Measurements from ENCODE around the gene ALG9.

Gene ALG9

DNA sequence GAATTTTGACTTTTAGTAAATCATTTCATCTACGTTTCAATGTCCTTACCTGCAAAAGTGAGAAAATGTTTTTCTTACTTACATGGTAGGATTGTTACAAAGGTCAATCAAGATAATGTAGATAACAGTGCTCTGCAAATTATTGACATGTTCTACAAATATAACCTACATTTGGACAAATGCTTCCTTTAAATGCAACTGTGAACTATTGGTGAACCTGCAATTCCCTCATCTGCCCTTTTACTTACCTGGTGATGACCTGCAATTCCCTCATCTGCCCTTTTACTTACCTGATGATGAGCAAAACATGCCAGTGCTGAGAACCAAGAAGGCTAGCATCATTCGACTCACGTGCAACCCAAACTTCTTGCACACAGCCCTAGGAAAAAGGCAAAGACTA, 11.1 kb downstream of the ALG9 start:
- no peak overlapping the region for H3K4me3 ChIP-seq (ENCODE audit: low read depth, low read length)
- TF ChIP-seq, protein P1, sequence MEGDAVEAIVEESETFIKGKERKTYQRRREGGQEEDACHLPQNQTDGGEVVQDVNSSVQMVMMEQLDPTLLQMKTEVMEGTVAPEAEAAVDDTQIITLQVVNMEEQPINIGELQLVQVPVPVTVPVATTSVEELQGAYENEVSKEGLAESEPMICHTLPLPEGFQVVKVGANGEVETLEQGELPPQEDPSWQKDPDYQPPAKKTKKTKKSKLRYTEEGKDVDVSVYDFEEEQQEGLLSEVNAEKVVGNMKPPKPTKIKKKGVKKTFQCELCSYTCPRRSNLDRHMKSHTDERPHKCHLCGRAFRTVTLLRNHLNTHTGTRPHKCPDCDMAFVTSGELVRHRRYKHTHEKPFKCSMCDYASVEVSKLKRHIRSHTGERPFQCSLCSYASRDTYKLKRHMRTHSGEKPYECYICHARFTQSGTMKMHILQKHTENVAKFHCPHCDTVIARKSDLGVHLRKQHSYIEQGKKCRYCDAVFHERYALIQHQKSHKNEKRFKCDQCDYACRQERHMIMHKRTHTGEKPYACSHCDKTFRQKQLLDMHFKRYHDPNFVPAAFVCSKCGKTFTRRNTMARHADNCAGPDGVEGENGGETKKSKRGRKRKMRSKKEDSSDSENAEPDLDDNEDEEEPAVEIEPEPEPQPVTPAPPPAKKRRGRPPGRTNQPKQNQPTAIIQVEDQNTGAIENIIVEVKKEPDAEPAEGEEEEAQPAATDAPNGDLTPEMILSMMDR (IDR thresholded peaks at IDR 0.05; ENCODE audit: low read depth, low read length), result no peak
- no peak for DNase-seq (ENCODE audit: low read depth, low spot score)
- in situ Hi-C loops (cut with HindIII; ENCODE audit: low sequenced_read_pairs), result no loop called here

DNA sequence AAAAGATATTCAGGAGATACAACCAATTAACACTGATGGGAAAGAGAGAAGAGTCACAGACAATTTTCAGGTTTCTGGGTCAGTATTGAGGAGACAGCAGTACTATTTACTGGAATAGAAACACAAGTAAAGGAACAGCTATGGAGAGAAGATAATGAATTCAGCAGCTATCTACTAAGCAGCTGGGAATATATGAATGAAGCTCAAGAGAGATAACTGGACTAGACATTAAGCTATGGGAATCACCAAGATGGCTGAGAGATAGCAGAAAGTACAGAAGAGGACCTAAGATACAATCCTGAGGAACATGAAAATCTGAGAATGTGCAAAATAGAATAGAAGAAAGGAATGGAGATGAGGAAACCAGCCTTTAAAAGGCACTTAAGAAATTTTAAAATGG, 15.9 kb downstream of the ALG9 start:
- TF ChIP-seq, protein P1 (IDR thresholded peaks at IDR 0.05; ENCODE audit: low read depth, low read length), result no peak
- in situ Hi-C loops (cut with HindIII; ENCODE audit: low sequenced_read_pairs), result no loop called here
- DNase-seq (ENCODE audit: low read depth, low spot score), result no peak
- no peak overlapping the region for H3K4me3 ChIP-seq (ENCODE audit: low read depth, low read length)

DNA sequence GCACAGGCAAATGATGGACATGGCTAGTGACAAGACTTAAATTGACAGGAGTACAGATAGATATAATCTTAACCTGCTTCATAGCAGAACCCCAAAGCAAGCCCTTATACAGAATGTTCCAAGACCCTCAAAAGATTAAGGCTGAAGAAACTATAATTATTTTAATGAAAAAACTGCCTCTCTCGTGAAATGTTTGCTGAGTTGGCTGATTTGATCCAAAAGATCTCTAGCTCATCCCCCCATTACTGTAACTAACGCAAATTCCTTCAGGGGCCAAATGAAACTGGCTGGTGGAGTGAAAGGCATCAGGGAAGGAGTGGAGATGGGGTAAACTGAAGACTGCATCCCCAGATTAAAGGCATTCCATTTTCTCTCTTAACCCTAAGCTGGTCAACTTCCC, 19.3 kb downstream of the ALG9 start:
- TF ChIP-seq, protein P1 (IDR thresholded peaks at IDR 0.05; ENCODE audit: low read depth, low read length), result no peak
- no peak overlapping the region for H3K4me3 ChIP-seq (ENCODE audit: low read depth, low read length)
- in situ Hi-C loops (cut with HindIII; ENCODE audit: low sequenced_read_pairs), result no loop called here
- no peak for DNase-seq (ENCODE audit: low read depth, low spot score)

DNA sequence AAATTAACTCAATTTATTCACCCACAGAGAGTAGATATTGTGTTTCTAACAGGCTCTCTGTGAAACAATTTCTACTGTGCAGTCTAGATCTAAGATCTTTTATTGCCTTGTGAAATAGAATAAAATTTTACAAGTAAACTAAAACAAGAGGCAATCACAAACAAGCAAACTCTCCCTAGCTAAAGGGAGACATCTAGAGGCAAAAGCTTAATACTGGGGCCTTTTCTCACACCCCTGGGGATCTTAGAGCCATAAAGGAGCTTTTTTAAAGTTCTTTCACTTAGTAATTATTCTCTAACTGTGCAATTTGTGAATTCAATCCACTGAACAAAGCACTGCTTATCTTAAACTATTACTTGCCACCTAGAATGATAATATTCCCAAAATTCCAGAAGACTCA, 19.7 kb downstream of the ALG9 start:
- in situ Hi-C loops (cut with HindIII; ENCODE audit: low sequenced_read_pairs), result no loop called here
- TF ChIP-seq, protein P1 (IDR thresholded peaks at IDR 0.05; ENCODE audit: low read depth, low read length), result peak; percentile 68
- peak; percentile 33 for DNase-seq (ENCODE audit: low read depth, low spot score)
- H3K4me3 ChIP-seq (ENCODE audit: low read depth, low read length), result no peak overlapping the region

DNA sequence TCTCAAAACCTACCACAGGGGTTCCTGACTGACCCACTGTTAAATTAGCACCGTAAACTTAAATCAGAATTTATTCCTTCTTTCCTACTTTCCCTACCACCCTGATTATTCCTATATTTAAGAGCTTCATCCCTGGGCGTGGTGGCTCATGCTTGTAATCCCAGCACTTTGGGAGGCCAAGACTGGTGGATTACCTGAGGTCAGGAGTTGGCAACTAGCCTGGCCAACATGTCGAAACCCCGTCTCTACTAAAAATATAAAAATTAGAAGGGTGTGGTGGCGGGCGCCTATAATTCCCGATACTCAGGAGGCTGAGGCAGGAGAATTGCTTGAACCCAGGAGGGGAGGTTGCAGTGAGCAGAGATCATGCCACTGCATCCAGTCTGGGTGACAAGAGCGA, 20.3 kb downstream of the ALG9 start:
- TF ChIP-seq, protein P1 (IDR thresholded peaks at IDR 0.05; ENCODE audit: low read depth, low read length), result no peak
- DNase-seq (ENCODE audit: low read depth, low spot score), result no peak
- no peak overlapping the region for H3K4me3 ChIP-seq (ENCODE audit: low read depth, low read length)
- in situ Hi-C loops (cut with HindIII; ENCODE audit: low sequenced_read_pairs), result no loop called here

DNA sequence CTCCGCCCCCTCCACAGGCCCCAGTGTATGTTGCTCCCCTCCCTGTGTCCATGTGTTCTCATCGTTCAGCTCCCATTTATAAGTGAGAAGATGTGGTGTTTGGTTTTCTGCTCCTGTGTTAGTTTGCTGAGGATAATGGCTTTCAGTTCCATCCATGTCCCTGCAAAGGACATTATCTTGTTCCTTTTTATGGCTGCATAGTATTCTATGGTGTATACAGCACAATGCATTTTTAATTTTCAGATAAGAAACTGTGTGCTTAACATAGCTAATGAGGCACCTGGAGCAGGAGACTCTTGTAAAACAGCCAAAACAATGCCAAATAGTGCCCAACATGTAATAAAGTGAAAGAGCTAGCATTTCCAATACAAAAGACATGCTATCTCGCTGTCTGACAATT, 21.8 kb downstream of the ALG9 start:
- in situ Hi-C loops (cut with HindIII; ENCODE audit: low sequenced_read_pairs), result no loop called here
- no peak for DNase-seq (ENCODE audit: low read depth, low spot score)
- H3K4me3 ChIP-seq (ENCODE audit: low read depth, low read length), result no peak overlapping the region
- TF ChIP-seq, protein P1 (IDR thresholded peaks at IDR 0.05; ENCODE audit: low read depth, low read length), result no peak

DNA sequence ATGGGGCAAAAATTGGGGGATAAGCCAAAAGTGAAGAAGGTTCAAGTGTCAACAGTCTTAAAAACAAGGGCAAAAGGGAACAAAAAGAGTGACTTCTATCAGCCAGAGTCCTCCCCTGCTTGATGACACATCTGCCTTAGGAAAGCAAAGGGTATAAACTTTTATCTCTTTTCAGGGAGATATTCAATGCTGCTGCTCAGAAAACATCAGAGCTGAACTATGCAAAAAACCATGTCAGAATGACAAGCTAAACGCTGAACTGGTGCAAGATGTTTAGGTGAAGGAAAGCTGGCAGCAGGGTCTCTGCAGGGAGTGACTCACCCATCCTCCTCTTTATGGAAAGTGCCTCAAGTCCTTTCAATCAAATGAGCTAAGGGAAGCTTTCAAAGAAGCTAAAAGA, 24.7 kb downstream of the ALG9 start:
- DNase-seq (ENCODE audit: low read depth, low spot score), result peak; percentile 62
- H3K4me3 ChIP-seq (ENCODE audit: low read depth, low read length), result no peak overlapping the region
- TF ChIP-seq, protein P1 (IDR thresholded peaks at IDR 0.05; ENCODE audit: low read depth, low read length), result no peak
- in situ Hi-C loops (cut with HindIII; ENCODE audit: low sequenced_read_pairs), result no loop called here
